H1 (cell line): ENCODE results near the gene PDE5A. TPM values are rescaled to one million over a fixed set of nuclear protein-coding genes. Genes with fewer than 3 reads are reported as not detected.

ENCODE experiments used
- CTCF ChIA-PET: fragments of 300-600 bp; sonication (Branson Sonifier 250); formaldehyde crosslinking; loops from one replicate; lab custom pipeline; 2021; ENCODE audit not compliant: partially characterized antibody; lab: Charles Lee
- POLR2A ChIA-PET: fragments of 300-600 bp; sonication (Branson Sonifier 250); formaldehyde crosslinking; loops from one replicate; lab custom pipeline; 2021; ENCODE audit warnings: inconsistent platforms; ENCODE audit not compliant: partially characterized antibody; lab: Charles Lee
- DNase-seq, 2 experiments: peaks; one replicate each; pipeline versions ENCODE4 v3.0.0 to v3.0.0-alpha.2; 2010 to 2022; ENCODE audit warnings: low spot score in 2 of 2, low read depth in 1 of 2, mixed read lengths in 1 of 2
- FAIRE-seq: peaks from 2 replicates; lab custom pipeline; 2011; peaks lifted over from hg19 to GRCh38; lab: Jason Lieb, UNC
- H2AFZ ChIP-seq: 2 replicates; pipeline ENCODE4 v1.8.1; 2012; ENCODE audit warnings: low read length, inconsistent platforms
- H2AK5ac ChIP-seq: 2 replicates; pipeline ENCODE4 v1.6.1; 2013; ENCODE audit warnings: low read depth, low read length
- H2BK120ac ChIP-seq: replicated peaks from 2 replicates; pipeline ENCODE3; 2013; ENCODE audit warnings: low read depth, low read length, inconsistent platforms
- H2BK12ac ChIP-seq: 2 replicates; pipeline ENCODE4 v1.6.1; 2013; ENCODE audit warnings: low read depth, low read length
- H2BK15ac ChIP-seq: 2 replicates; pipeline ENCODE4 v1.6.1; 2013; ENCODE audit warnings: low read length
- H2BK20ac ChIP-seq: 2 replicates; pipeline ENCODE4 v1.6.1; 2013; ENCODE audit warnings: low read length
- H2BK5ac ChIP-seq: 2 replicates; pipeline ENCODE4 v1.6.1; 2013; ENCODE audit warnings: low read depth, low read length
- H3K14ac ChIP-seq: 2 replicates; pipeline ENCODE4 v1.6.1; 2013; ENCODE audit warnings: inconsistent platforms; ENCODE audit not compliant: insufficient read length
- H3K18ac ChIP-seq: 2 replicates; pipeline ENCODE4 v1.6.1; 2013; ENCODE audit warnings: low read length; ENCODE audit errors: extremely low read depth
- H3K23ac ChIP-seq: 2 replicates; pipeline ENCODE4 v1.6.1; 2013; ENCODE audit warnings: inconsistent platforms; ENCODE audit not compliant: insufficient read length
- H3K23me2 ChIP-seq: 2 replicates; pipeline ENCODE4 v1.6.1; 2013; ENCODE audit warnings: low read depth, low read length
- H3K27ac ChIP-seq: 2 replicates; pipeline ENCODE4 v1.6.1; 2011; ENCODE audit warnings: low read depth, low read length, inconsistent platforms
- H3K27me3 ChIP-seq, 4 experiments: replicated peaks in 1 of 4; 1 replicate in 1 of 4; 2 replicates in 3 of 4; pipeline versions ENCODE4 v1.6.1 to v1.8.1; 2011 to 2013; ENCODE audit warnings: low read length in 3 of 4, mild to moderate bottlenecking in 3 of 4, inconsistent platforms in 2 of 4, mixed read lengths in 2 of 4, moderate library complexity in 1 of 4; ENCODE audit not compliant: control insufficient read depth in 3 of 4, insufficient read depth in 3 of 4; ENCODE audit errors: extremely low read depth in 1 of 4
- H3K36me3 ChIP-seq, 4 experiments: 2 replicates each; pipeline versions ENCODE4 v1.6.1 to v1.8.1; 2011 to 2013; ENCODE audit warnings: mild to moderate bottlenecking in 4 of 4, low read length in 3 of 4, moderate library complexity in 2 of 4, control low read depth in 1 of 4, inconsistent platforms in 1 of 4; ENCODE audit not compliant: insufficient read depth in 4 of 4, control insufficient read depth in 2 of 4
- H3K4ac ChIP-seq: replicated peaks from 2 replicates; pipeline ENCODE3; 2013; ENCODE audit warnings: low read length, low read depth, mixed read lengths, inconsistent platforms; ENCODE audit not compliant: insufficient read length
- H3K4me1 ChIP-seq, 4 experiments: replicated peaks in 1 of 4; 1 replicate in 1 of 4; 2 replicates in 3 of 4; pipeline versions ENCODE4 v1.6.1 to v1.8.1; 2011 to 2013; ENCODE audit warnings: low read length in 3 of 4, inconsistent platforms in 2 of 4, mixed read lengths in 1 of 4; ENCODE audit not compliant: insufficient read depth in 4 of 4, control insufficient read depth in 3 of 4
- H3K4me2 ChIP-seq, 2 experiments: 2 replicates each; pipeline versions ENCODE4 v1.6.1 to v1.8.1; 2011 to 2013; ENCODE audit warnings: low read depth in 2 of 2, low read length in 2 of 2, control low read depth in 1 of 2, inconsistent platforms in 1 of 2, mild to moderate bottlenecking in 1 of 2; ENCODE audit not compliant: insufficient read depth in 1 of 2
- H3K4me3 ChIP-seq, 4 experiments: fragments of 200-600, 300-600 bp in 1 of 4; sonication (generic), shearing (Covaris generic), sonication (Bioruptor Twin) in 1 of 4; 2 replicates each; pipeline versions ENCODE4 v1.5.1 to v1.8.1; 2011 to 2016; ENCODE audit warnings: low read length in 4 of 4, low read depth in 3 of 4, control low read depth in 2 of 4, inconsistent platforms in 2 of 4, mild to moderate bottlenecking in 2 of 4, mixed read lengths in 1 of 4, moderate library complexity in 1 of 4; ENCODE audit not compliant: insufficient read depth in 2 of 4; ENCODE audit errors: extremely low read depth in 1 of 4
- H3K56ac ChIP-seq: replicated peaks from 2 replicates; pipeline ENCODE3; 2013; ENCODE audit warnings: low read depth, mild to moderate bottlenecking, mixed read lengths, low read length, inconsistent platforms; ENCODE audit not compliant: insufficient read length
- H3K79me1 ChIP-seq: 2 replicates; pipeline ENCODE4 v1.6.1; 2013; ENCODE audit warnings: low read depth, low read length, control low read depth
- H3K79me2 ChIP-seq, 2 experiments: 2 replicates each; pipeline versions ENCODE4 v1.6.1 to v1.8.1; 2012 to 2013; ENCODE audit warnings: low read length in 2 of 2, mild to moderate bottlenecking in 2 of 2, inconsistent platforms in 1 of 2; ENCODE audit not compliant: insufficient read depth in 2 of 2, control insufficient read depth in 1 of 2
- H3K9ac ChIP-seq, 4 experiments: replicated peaks in 1 of 4; 1 replicate in 1 of 4; 2 replicates in 3 of 4; pipeline versions ENCODE4 v1.6.1 to v1.8.1; 2011 to 2013; ENCODE audit warnings: low read depth in 3 of 4, low read length in 3 of 4, control low read depth in 2 of 4, mild to moderate bottlenecking in 2 of 4, moderate library complexity in 2 of 4, inconsistent platforms in 1 of 4; ENCODE audit errors: extremely low read depth in 1 of 4
- H3K9me3 ChIP-seq, 2 experiments: 2 replicates each; pipeline versions ENCODE4 v1.6.1 to v1.8.1; 2012 to 2013; ENCODE audit warnings: mild to moderate bottlenecking in 2 of 2, moderate library complexity in 2 of 2, control low read depth in 1 of 2, inconsistent platforms in 1 of 2, low read depth in 1 of 2, low read length in 1 of 2, mixed read lengths in 1 of 2; ENCODE audit not compliant: insufficient read depth in 2 of 2
- H4K20me1 ChIP-seq, 2 experiments: replicated peaks in 1 of 2; 2 replicates each; pipeline versions ENCODE3 to v1.8.1; 2011 to 2013; ENCODE audit warnings: inconsistent platforms in 2 of 2, low read length in 2 of 2, mild to moderate bottlenecking in 1 of 2; ENCODE audit not compliant: insufficient read depth in 2 of 2, control insufficient read depth in 1 of 2
- H4K5ac ChIP-seq: 2 replicates; pipeline ENCODE4 v1.6.1; 2013; ENCODE audit warnings: low read length, low read depth, mixed read lengths, inconsistent platforms; ENCODE audit not compliant: insufficient read length
- H4K8ac ChIP-seq: 2 replicates; pipeline ENCODE4 v1.8.0; 2013; ENCODE audit warnings: mild to moderate bottlenecking, moderate library complexity, low read length, inconsistent platforms; ENCODE audit not compliant: insufficient read depth; ENCODE audit errors: extremely low read depth
- H4K91ac ChIP-seq: replicated peaks from 2 replicates; pipeline ENCODE3; 2013; ENCODE audit warnings: low read length, mixed read lengths, inconsistent platforms; ENCODE audit not compliant: insufficient read length
- BRCA1 ChIP-seq: IDR thresholded peaks from 2 replicates; pipeline ENCODE4 v1.6.1; 2012; ENCODE audit warnings: low read depth, low read length, improper control_type of control experiment
- MAX ChIP-seq: IDR thresholded peaks from 2 replicates; pipeline ENCODE4 v1.6.1; 2012; ENCODE audit warnings: inconsistent platforms
- RAD21 ChIP-seq, 2 experiments: IDR thresholded peaks in 1 of 2; conservative IDR thresholded peaks in 1 of 2; 2 replicates each; pipeline ENCODE4 v1.6.1; 2011; ENCODE audit warnings: low read depth in 2 of 2, low read length in 2 of 2, improper control_type of control experiment in 1 of 2, inconsistent platforms in 1 of 2, mild to moderate bottlenecking in 1 of 2, moderate library complexity in 1 of 2
- RFX5 ChIP-seq: IDR thresholded peaks from 2 replicates; pipeline ENCODE4 v1.6.1; 2011; ENCODE audit warnings: low read depth, low read length, improper control_type of control experiment, borderline replicate concordance
- SP2 ChIP-seq: IDR thresholded peaks from 2 replicates; pipeline ENCODE4 v1.6.1; 2012; ENCODE audit warnings: mild to moderate bottlenecking, low read length, inconsistent platforms
- SRF ChIP-seq: IDR thresholded peaks from 2 replicates; pipeline ENCODE4 v1.6.1; 2011; ENCODE audit warnings: mild to moderate bottlenecking, low read depth, low read length, moderate library complexity
- polyA plus RNA-seq, 7 experiments: library from polyadenylated mRNA; depleted of rRNA in 3 of 7; stranded (reverse) in 5 of 7; unstranded in 2 of 7; fragments of >200 nt in 5 of 7; fragments of 200-250 nt in 2 of 7; gene quantifications; 1 replicate in 5 of 7; 2 replicates in 1 of 7; 4 replicates in 1 of 7; pipeline versions ENCODE4 v1.2.1 to v1.2.3, GENCODE V29; 2011 to 2013; ENCODE audit warnings: missing spikeins in 2 of 7, mixed read lengths in 2 of 7
- total RNA-seq: library from RNA; stranded (reverse); fragmentation: NEBNext Ultra II Directional; extraction: Animal tissue kit (Norgen Biotek cat#: 25700); gene quantifications from 2 replicates; pipeline ENCODE4 v1.2.1, GENCODE V29; 2021

PDE5A gene
- total and polyA plus RNA-seq, 2 of the 8 experiments (the other 6 are each of a cell fraction or from before 2014, with no cell fraction given): 5.6 to 32.4 TPM

- no peak overlapping the region for H3K14ac ChIP-seq
- H3K4ac ChIP-seq: no peak overlapping the region
- H4K5ac ChIP-seq: no peak overlapping the region
- H4K8ac ChIP-seq: no peak overlapping the region
- H2BK12ac ChIP-seq: no peak overlapping the region
- no peaks in the 10 kb centered on the region for H3K4me1 ChIP-seq
- no peak overlapping the region for H2BK120ac ChIP-seq
- H3K27me3 ChIP-seq: no peaks in the 10 kb centered on the region
- ChIA-PET CTCF (no interaction called here), POLR2A (no interaction called here)
- H3K23me2 ChIP-seq: no peaks in the 10 kb centered on the region; the same call in 1 of the 2 replicates
- H3K9me3 ChIP-seq: peaks cover 11 to 22% of the 10 kb centered on the region in 2 experiments
- H4K91ac ChIP-seq: no peak overlapping the region
- H3K18ac ChIP-seq: no peak overlapping the region
- H3K56ac ChIP-seq: no peak overlapping the region
- H3K4me3 ChIP-seq: no peak overlapping the region
- H3K36me3 ChIP-seq: peaks cover 2 to 45% (median 16%) of the 10 kb centered on the region in 4 experiments; a peak in 6 of 8 replicates
- no peak overlapping the region for H3K4me2 ChIP-seq
- DNase-seq (no peak), FAIRE-seq (no peak)
- no peak for TF ChIP-seq MAX
- no peak for TF ChIP-seq SRF
- no peak for TF ChIP-seq RAD21 (IDR thresholded peaks at IDR 0.05 in 1 of 2, conservative IDR thresholded peaks at IDR 0.05 in 1 of 2; ENCODE audit: low read depth in 2 of 2, low read length in 2 of 2)
- TF ChIP-seq SP2: no peak
- TF ChIP-seq BRCA1: no peak
- TF ChIP-seq RFX5: no peak
- H3K27ac ChIP-seq: no peak overlapping the region
- no peaks in the 10 kb centered on the region for H4K20me1 ChIP-seq
- H2AK5ac ChIP-seq: no peak overlapping the region
- H3K79me2 ChIP-seq: no peaks in the 10 kb centered on the region
- no peak overlapping the region for H3K23ac ChIP-seq
- H2BK15ac ChIP-seq: no peak overlapping the region
- H2BK5ac ChIP-seq: no peak overlapping the region
- no peak overlapping the region for H3K9ac ChIP-seq
- no peak overlapping the region for H2BK20ac ChIP-seq
- no peak overlapping the region for H2AFZ ChIP-seq
- no peaks in the 10 kb centered on the region for H3K79me1 ChIP-seq
Measured at GRCh38 chr4:119479835-119480234, 148.8 kb downstream of the PDE5A start.
